Head of caudate nucleus (tissue), 42 donors: ENCODE results near the gene PRL.

Experiments used
- DNase-seq, 42 donors: peaks; one replicate each; pipeline versions ENCODE4 v3.0.0 to v3.0.0-alpha.2; 2020 to 2021; ENCODE audit warnings: mixed read lengths in 7 of 42
- intact Hi-C: fragments of 100-400 bp; cut with DNase I; formaldehyde crosslinking; loops from one replicate; pipeline ENCODE4 v1.15.0; 2022

Gene PRL

DNA sequence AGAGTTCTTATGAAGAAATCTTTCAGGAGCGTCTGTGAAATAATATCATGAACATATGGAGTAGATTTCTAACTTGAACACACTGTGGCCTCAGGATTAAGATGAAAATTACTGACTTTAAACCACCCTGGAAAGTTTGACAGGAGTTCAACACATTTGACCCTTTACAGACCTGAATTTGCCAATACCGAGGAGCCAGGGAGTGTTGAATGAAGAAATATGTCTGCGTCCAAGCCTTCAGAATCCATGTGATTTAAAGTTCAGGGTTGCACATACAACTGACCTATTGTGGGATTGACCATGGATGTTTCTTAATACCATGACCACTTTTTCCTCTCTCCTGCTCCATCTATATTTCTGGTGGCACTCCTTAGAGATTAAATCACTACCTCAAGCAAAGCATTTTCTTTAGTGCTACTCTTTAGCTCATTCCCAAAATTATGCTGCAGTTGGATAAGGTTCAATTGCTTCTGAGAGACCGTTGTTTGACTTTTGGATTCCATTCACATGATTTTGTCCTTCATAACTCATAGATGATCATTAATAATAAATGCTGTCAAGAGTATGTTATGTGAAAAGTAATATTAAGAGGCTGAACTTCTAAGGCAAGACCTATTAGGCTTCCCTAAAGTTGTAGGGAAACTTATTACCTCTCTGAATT is 57.4 kb downstream of the PRL start:
- DNase-seq: no peak
- intact Hi-C loops: no loop called here

DNA sequence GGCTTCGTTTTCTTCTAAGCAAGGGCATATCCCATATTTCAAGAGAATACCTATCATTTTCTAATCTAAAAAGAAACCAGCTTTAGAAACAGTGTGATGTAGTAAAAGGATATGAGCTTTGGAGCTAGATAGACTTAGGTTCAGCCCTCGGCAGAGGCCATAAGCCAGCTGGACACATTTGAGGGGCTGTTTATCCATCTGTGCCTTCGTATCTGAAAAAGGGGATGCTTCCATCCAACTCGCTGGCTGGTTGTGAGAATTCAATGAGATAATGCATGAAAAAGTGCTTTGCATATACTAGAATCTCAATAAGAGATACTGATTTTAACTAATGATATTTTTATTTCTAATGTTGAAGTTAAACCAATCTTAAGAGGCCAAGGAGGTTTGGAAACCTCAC is 58.0 kb downstream of the PRL start:
- no peak for DNase-seq
- intact Hi-C loops: no loop called here

DNA sequence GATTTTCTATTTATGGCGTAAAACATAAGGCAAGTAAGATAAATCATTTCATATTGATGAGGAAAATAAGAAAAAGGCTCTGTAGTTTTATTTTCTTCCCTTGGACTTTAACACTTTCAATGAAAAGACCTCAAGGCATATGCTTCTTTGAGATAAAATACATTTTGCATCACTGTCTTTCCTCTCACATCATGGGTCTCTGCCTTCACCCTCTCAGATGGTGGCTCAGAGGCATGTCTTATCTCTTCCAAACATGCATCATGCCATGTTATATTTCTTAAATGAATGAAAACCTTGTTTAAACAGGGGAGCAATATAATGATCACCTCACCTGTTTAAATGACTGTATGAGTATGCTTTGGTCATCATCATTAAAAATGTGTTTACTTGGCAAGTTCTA is 59.3 kb downstream of the PRL start:
- intact Hi-C loops: no loop called here
- no peak for DNase-seq
